Measurements from ENCODE around the gene ST6GALNAC3.

ST6GALNAC3 gene

GRCh38 chr1:76426606-76427005 lies 352.1 kb downstream of the ST6GALNAC3 start:
- no peak for DNase-seq (ENCODE audit: low read depth, low spot score)

GRCh38 chr1:76428028-76428427 lies 353.5 kb downstream of the ST6GALNAC3 start:
- DNase-seq (ENCODE audit: low read depth, low spot score), result no peak

GRCh38 chr1:76430531-76430930 lies 356.0 kb downstream of the ST6GALNAC3 start:
- no peak for DNase-seq (ENCODE audit: low read depth, low spot score)

GRCh38 chr1:76433526-76433925 lies 359.0 kb downstream of the ST6GALNAC3 start:
- no peak for DNase-seq (ENCODE audit: low read depth, low spot score)

GRCh38 chr1:76443217-76443616 lies 368.7 kb downstream of the ST6GALNAC3 start:
- no peak for DNase-seq (ENCODE audit: low read depth, low spot score)

- DNase-seq (ENCODE audit: low read depth, low spot score), result no peak
These were observed 370.2 kb downstream of the ST6GALNAC3 start for GRCh38 chr1:76444773-76445172.

GRCh38 chr1:76450229-76450628 lies 375.7 kb downstream of the ST6GALNAC3 start:
- DNase-seq (ENCODE audit: low read depth, low spot score), result no peak

- no peak for DNase-seq (ENCODE audit: low read depth, low spot score)
These were observed 388.7 kb downstream of the ST6GALNAC3 start for GRCh38 chr1:76463278-76463677.

- DNase-seq (ENCODE audit: low read depth, low spot score), result no peak
These were observed 389.3 kb downstream of the ST6GALNAC3 start for GRCh38 chr1:76463849-76464248.

GRCh38 chr1:76465030-76465429 lies 390.5 kb downstream of the ST6GALNAC3 start:
- DNase-seq (ENCODE audit: low read depth, low spot score), result no peak

- no peak for DNase-seq (ENCODE audit: low read depth, low spot score)
These were observed 395.6 kb downstream of the ST6GALNAC3 start for GRCh38 chr1:76470166-76470565.

- DNase-seq (ENCODE audit: low read depth, low spot score), result no peak
These were observed 397.0 kb downstream of the ST6GALNAC3 start for GRCh38 chr1:76471536-76471935.

- no peak for DNase-seq (ENCODE audit: low read depth, low spot score)
These were observed 399.0 kb downstream of the ST6GALNAC3 start for GRCh38 chr1:76473591-76473990.

GRCh38 chr1:76474922-76475321 lies 400.4 kb downstream of the ST6GALNAC3 start:
- no peak for DNase-seq (ENCODE audit: low read depth, low spot score)

GRCh38 chr1:76477156-76477555 lies 402.6 kb downstream of the ST6GALNAC3 start:
- DNase-seq (ENCODE audit: low read depth, low spot score), result no peak

GRCh38 chr1:76480827-76481226 lies 406.3 kb downstream of the ST6GALNAC3 start:
- no peak for DNase-seq (ENCODE audit: low read depth, low spot score)

- DNase-seq (ENCODE audit: low read depth, low spot score), result no peak
These were observed 407.1 kb downstream of the ST6GALNAC3 start for GRCh38 chr1:76481672-76482071.

GRCh38 chr1:76482272-76482671 lies 407.7 kb downstream of the ST6GALNAC3 start:
- DNase-seq (ENCODE audit: low read depth, low spot score), result no peak

GRCh38 chr1:76491737-76492136 lies 417.2 kb downstream of the ST6GALNAC3 start:
- DNase-seq (ENCODE audit: low read depth, low spot score), result no peak

GRCh38 chr1:76492752-76493430 lies 418.3 kb downstream of the ST6GALNAC3 start:
- no peak for DNase-seq (ENCODE audit: low read depth, low spot score)

GRCh38 chr1:76494807-76495206 lies 420.3 kb downstream of the ST6GALNAC3 start:
- DNase-seq (ENCODE audit: low read depth, low spot score), result no peak

- no peak for DNase-seq (ENCODE audit: low read depth, low spot score)
These were observed 422.3 kb downstream of the ST6GALNAC3 start for GRCh38 chr1:76496871-76497270.

- DNase-seq (ENCODE audit: low read depth, low spot score), result no peak
These were observed 425.6 kb downstream of the ST6GALNAC3 start for GRCh38 chr1:76500116-76500515.

- no peak for DNase-seq (ENCODE audit: low read depth, low spot score)
These were observed 426.6 kb downstream of the ST6GALNAC3 start for GRCh38 chr1:76501136-76501535.
